Bronchial epithelial cell (primary cell): Measurements from ENCODE around the gene KCND3. TPM values are rescaled to one million over a fixed set of nuclear protein-coding genes. Genes with fewer than 3 reads are reported as not detected.
A peak's percentile ranks its signal among the peaks of the same experiment; 100 is the strongest.

Experiments used
- DNase-seq: peaks from one replicate; pipeline ENCODE4 v3.0.0-alpha.2; 2010; ENCODE audit warnings: low read depth
- FAIRE-seq: peaks from 2 replicates; lab custom pipeline; 2011; peaks lifted over from hg19 to GRCh38; lab: Jason Lieb, UNC
- H3K27me3 ChIP-seq: 2 replicates; pipeline ENCODE4 v1.5.1; 2011; ENCODE audit warnings: low read length; ENCODE audit not compliant: control insufficient read depth, insufficient read depth
- H3K36me3 ChIP-seq: 2 replicates; pipeline ENCODE4 v1.5.1; 2011; ENCODE audit warnings: low read length; ENCODE audit not compliant: control insufficient read depth, insufficient read depth
- H3K4me3 ChIP-seq: 2 replicates; pipeline ENCODE4 v1.5.1; 2011; ENCODE audit warnings: mild to moderate bottlenecking, low read depth, low read length, control low read depth
- total RNA-seq: library from RNA; depleted of rRNA; stranded (reverse); fragments of >200 nt; gene quantifications from 2 replicates; pipeline ENCODE4 v1.2.1, GENCODE V29; 2014
- TF ChIP-seq, protein P1 (sequence below): IDR thresholded peaks from 2 replicates; pipeline ENCODE4 v1.5.1; 2011; ENCODE audit warnings: mild to moderate bottlenecking, moderate library complexity, low read length, control low read depth, inconsistent platforms; ENCODE audit not compliant: insufficient read depth, severe bottlenecking

The KCND3 gene
- total RNA-seq, 1 donor from 2014 or later: under 0.01 TPM

DNA sequence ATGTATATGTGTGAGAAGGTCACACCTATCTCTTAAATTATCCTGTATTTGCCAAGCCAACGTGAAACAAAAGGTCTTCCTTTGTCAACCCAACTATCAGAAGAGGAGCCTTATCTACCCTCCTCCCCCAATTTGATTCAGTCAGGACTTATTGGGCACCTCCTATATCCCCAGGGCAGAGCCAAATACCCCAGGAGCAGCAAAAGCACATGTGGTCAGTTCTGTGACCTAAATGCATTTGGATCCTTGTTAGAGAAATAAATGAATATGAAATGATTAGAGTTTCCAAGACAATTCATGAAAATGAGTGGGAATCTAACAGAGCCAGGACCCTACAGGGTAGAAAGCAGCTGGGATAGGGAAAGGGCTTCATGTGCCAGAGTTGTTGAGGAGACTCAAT, 37.0 kb upstream of the KCND3 start:
- Histone ChIP-seq H3K36me3 (no peaks in the 10 kb centered on the region), H3K27me3 (peaks cover 6% of the 10 kb centered on the region), H3K4me3 (no peak overlapping the region)
- DNase-seq (no peak), FAIRE-seq (no peak)
- TF ChIP-seq, protein P1, sequence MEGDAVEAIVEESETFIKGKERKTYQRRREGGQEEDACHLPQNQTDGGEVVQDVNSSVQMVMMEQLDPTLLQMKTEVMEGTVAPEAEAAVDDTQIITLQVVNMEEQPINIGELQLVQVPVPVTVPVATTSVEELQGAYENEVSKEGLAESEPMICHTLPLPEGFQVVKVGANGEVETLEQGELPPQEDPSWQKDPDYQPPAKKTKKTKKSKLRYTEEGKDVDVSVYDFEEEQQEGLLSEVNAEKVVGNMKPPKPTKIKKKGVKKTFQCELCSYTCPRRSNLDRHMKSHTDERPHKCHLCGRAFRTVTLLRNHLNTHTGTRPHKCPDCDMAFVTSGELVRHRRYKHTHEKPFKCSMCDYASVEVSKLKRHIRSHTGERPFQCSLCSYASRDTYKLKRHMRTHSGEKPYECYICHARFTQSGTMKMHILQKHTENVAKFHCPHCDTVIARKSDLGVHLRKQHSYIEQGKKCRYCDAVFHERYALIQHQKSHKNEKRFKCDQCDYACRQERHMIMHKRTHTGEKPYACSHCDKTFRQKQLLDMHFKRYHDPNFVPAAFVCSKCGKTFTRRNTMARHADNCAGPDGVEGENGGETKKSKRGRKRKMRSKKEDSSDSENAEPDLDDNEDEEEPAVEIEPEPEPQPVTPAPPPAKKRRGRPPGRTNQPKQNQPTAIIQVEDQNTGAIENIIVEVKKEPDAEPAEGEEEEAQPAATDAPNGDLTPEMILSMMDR: no peak

DNA sequence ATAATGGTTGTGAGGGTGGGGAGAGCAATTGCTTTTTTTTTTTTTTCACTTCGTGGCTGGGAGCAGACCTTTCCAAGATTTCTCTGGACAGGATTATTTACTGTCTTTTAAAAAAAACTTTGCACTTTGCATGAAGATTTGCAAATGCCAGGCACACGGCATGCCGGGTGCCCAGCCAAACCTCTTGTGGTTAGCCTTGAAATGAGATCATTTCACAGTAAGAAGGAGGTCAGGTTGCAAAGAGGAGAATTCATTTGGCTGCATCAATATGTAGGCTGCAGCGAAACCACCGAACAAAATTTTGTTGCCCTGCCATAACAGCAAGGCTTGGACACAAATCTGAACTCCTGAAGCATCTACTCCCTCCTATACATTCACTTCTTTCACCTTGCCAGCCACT, 36.5 kb upstream of the KCND3 start:
- Histone ChIP-seq H3K4me3 (no peak overlapping the region), H3K27me3 (peaks cover 6% of the 10 kb centered on the region), H3K36me3 (no peaks in the 10 kb centered on the region)
- FAIRE-seq (no peak), DNase-seq (no peak)
- TF ChIP-seq, protein P1: no peak

DNA sequence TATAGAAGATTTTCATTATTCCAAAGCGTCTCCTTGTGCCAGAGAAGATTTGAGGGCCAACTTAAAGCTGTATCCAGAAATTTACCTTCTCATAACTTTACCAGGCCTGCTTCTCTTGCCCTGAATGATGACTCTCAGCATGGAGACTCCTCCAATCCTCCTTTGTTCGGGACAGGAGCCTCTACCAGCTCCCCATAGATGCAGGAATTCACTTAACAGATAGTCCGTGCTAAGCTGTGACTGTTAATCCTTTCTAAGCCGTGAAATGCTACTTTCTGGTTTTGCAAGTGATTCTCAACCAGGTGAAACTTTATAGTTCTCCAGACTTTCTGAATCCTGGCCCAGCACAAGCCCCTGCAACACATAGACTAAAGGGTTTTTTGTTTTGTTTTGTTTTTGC, 31.8 kb upstream of the KCND3 start:
- FAIRE-seq: no peak
- TF ChIP-seq, protein P1: no peak
- no peaks in the 10 kb centered on the region for H3K36me3 ChIP-seq
- DNase-seq: no peak
- H3K27me3 ChIP-seq: peaks cover 6% of the 10 kb centered on the region
- no peak overlapping the region for H3K4me3 ChIP-seq

DNA sequence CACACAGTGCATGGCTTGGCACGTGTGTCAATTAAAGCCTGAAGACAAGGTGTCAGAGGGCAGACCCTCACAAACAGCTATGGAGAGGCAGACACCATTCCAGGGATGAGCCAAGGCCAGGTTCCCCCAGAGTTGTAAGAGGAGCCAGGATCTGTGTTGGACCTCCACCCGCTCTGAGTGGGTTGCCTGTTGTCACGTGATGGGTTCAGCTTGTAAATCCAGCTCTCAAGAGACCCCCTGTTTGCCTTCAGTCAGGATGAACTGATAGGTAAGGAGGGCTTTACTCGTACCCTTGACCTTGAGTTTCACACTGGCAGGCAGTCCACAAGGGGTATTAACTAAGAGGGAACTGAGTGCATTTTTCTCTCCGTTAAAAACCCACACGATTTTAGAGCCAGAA, 27.7 kb upstream of the KCND3 start:
- DNase-seq (no peak), FAIRE-seq (no peak)
- TF ChIP-seq, protein P1: no peak
- Histone ChIP-seq H3K36me3 (no peaks in the 10 kb centered on the region), H3K27me3 (peaks cover 2% of the 10 kb centered on the region), H3K4me3 (no peak overlapping the region)

DNA sequence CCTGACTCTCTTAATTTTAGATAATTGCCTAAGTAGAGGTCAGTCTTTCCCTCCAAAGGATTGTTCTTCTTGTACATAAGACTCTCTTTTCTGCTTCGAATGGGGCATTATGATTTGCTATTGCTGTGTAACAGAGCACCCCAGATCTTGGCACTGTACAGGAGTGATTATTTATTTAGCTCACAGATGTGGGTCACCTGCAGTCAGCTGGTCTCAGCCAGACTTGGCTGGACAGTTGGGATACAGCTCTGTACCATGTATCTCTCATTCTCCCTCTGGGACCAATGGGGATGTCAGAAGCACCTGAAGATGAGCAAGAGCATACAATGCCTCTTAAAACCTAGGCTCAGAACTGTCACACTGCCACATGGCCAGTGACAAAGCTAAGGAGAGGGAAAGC, 23.4 kb upstream of the KCND3 start:
- H3K27me3 ChIP-seq: no peaks in the 10 kb centered on the region
- FAIRE-seq (no peak), DNase-seq (no peak)
- no peak overlapping the region for H3K4me3 ChIP-seq
- TF ChIP-seq, protein P1: no peak
- H3K36me3 ChIP-seq: no peaks in the 10 kb centered on the region

DNA sequence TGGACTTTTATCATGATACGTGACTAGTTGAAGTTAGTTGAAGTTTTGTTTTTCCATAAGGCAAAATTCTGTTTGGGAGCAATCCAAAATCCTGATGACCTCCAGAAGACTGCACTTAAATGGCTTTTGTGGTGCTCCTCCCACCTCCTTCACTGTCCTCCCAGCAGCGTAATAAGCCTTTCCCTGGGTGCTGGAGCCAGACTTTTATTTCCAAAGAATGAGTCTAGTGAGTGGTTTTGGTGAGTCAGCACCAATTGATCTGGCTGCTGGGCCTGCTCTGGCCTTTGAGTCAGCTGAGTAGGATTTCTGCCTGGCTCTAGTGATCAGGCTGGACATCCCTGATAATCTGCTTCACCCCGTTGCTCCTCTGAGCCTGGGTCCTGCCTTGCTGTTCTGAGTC, 21.7 kb upstream of the KCND3 start:
- no peaks in the 10 kb centered on the region for H3K36me3 ChIP-seq
- no peak overlapping the region for H3K4me3 ChIP-seq
- TF ChIP-seq, protein P1: no peak
- FAIRE-seq (peak; percentile 89), DNase-seq (peak; percentile 62)
- H3K27me3 ChIP-seq: no peaks in the 10 kb centered on the region
